SIG-M5 (cell line): Measurements from ENCODE around the gene AMD1.
"Not testable (repeated sequence)": the region's sequence is repeated elsewhere in the genome, so short reads cannot be mapped to it uniquely, and the experiment has no call there.

Experiments
- DNase-seq: peaks from one replicate; lab custom pipeline; 2025; lab: John Stamatoyannopoulos, UW

The AMD1 gene

DNA sequence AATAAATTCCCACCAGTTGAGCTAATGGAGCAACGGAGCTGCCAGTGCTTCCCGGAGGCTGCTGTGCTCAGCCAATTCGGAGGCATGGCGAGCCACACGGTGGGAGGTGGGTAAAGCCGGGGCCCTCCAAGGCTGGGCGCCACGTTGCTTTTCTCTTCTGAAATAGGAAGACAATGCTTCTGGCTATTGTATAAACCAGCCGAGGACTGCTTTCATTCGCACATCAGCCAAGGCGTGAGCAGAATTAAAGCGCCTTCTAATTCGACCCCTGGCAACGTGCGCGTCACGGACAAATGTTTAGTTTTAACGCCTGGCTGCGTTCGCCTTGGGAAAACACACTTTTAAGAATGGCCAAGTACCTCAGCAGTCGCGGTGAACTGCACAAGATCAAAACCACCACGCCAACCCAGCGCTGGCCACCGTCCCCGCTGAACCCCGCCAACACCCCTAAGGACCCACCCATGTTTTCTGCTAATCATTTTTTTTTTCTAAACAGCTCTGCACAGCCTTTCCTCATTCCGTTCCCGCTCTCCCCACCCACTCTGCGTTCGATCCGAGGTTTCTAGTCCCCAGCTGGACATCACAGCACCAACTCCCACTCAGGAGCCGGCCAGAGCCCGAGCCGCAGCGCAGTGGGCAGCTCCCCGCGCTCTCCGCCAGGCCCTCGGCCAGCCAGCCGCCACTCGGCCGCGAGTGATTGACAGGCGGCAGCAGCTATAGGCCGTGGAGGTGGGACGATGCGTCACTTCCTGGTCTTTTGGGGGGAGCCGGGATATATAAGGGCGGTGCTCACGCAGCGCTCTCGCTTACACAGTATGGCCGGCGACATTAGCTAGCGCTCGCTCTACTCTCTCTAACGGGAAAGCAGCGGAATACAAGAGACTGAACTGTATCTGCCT is at the start of gene AMD1:
TSS of gene AMD1 (plus strand) at position 805 of the 899 bp plus-strand sequence. CDS start 321 bp downstream, outside the sequence.
- DNase-seq, result peak; percentile 59

DNA sequence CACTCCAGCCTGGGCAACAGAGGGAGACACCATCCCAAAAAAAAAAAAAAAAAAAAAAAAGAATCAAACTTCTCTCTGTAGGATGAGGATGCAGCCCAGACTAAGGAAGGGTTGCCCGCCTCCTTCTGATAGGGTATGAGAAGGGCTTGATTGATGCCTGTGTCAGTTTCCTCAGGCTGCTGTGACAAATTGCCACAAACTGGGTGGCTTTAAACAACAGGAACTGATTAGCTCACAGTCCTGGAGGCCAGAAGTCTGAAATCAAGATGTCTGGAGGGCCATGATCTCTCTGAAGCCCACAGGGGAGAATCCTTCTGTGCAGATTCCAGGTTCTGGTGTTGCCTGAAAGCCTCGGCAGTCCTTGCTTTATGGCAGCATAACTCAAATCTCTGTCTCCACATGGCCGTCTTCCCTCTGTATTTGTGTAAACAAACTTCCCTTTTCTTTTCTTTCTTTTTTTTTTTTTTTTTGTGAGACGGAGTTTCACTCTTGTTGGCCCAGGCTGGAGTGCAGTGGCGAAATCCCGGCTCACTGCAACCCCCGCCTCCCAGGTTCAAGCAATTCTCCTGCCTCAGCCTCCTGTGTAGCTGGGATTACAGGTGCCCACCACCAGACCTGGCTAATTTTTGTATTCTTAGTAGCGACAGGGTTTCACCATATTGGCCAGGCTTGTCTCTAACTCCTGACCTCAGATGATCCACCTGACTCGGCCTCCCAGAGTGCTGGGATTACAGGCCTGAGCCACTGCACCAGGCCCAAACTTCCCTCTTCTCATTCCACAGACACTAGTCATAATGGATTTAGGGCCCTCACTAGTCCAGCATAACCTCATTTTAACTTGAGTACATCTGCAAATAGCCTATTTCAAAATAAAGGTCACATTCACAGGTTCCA is 48.1 kb upstream of the AMD1 start:
- DNase-seq, result no peak

DNA sequence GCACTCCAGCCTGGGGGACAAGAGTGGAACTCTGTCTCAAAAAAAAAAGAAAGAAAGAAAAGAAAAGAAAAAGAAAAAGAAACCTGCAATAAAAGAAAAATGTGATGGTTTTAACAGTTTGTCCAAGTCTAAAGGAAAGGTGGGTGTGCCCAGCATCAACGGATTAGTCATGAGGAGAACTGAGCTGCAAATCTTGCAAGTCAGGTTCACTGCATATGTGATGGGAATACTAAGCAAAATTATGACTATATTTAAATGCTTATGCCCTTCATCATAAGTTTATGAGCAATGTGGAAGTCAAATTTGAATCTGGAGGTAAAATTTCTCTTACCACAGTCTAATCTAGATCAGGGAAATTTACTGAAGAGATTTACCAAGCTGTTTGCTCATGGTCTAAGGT is 46.2 kb upstream of the AMD1 start:
- DNase-seq, result no peak

DNA sequence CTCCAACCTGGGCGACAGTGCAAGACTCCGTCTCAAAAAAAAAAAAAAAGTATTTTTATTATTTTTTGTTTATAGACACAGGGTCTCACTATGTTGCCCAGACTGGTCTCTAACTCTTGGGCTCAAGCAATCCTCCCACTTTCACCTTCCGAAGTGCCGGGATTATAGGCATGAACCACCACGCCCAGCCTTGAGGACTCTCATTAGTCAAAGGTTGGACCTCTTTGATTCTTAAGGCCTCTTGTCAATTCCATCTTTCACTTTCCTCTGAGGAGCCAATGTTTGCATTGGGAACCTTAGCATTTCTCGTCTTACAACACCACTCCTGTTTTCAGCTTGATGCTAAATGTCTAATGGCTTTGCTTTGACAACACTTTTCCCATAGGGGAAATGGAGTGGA is 43.2 kb upstream of the AMD1 start:
- DNase-seq, result no peak

DNA sequence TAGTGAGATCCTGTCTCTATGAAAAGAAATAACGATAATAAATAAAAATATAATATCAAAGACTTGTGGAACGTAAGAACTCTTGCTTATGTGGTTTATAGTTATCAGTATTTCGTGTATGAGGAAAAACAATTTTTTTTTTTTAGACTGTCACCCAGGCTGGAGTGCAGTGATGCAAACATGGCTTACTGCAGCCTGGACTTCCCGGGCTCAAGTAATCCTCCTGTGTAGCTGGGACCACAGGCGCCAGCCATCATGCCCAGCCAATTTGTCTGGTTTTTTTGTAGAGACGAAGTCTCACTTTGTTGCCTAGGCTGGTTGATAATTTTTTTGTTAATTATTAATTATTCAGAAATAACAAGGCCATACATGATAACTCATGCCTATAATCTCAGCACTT is 40.8 kb upstream of the AMD1 start:
- DNase-seq, result no peak

- DNase-seq, result not testable (repeated sequence)
Measured at GRCh38 chr6:110835751-110836150, 38.8 kb upstream of the AMD1 start.

DNA sequence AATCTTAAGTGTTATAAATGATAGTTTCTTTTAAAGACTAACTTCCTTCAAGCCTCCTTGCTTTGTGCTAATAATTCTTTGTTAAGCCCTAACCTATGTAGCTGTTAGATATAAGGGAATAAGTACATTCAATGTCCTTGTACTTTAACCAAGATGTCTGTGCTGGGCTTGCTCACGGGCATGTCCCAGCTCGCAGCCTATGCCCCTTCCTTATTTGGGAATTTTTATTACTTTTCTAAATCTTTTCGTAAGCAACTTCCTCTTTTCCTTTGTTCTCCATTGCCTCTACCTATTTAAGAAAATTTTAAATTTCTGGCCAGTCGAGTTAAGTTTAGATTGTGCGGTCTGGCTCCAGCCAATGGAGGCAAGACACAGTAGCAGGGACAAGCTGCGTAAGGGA is 33.3 kb upstream of the AMD1 start:
- no peak for DNase-seq

GRCh38 chr6:110849781-110850180 is 24.8 kb upstream of the AMD1 start:
- DNase-seq, result no peak

DNA sequence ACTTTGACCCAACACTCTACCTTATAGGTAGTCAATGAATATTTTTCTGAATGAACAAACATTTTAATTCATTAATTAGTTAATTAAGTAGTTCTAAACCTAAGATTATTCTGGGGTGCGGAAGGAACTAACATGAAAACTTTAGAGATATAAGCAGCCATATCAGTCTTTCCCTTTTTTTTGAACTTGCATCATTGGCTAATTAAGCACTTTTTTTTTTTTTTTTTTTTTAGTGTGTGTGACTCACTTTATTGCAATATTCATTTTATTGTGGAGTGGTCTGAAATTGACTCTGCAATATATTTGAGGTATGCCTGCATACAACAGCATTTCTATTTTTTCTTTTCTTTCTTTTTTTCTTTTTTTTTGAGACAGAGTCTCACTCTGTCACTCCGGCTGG is 21.8 kb upstream of the AMD1 start:
- no peak for DNase-seq

GRCh38 chr6:110853754-110854477 is 20.7 kb upstream of the AMD1 start:
- no peak for DNase-seq

DNA sequence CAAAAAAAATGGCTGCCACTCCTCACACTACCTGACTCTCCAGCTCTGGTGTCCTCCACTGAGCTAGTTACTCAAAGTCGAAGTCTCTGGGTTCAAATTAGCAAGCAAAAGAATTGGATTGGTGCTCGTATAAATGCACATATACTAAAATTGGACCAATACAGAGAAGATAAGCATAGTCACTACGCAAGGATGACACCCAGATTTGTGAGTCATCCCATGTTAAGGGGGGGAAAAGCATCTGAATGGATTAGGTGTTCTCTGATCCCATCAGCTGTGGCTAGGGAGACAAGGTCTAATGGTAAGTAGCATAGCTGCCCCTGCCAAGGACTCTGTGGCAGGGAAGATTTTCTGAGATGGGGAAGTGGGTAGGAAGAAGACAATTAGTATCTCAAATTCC is 18.3 kb upstream of the AMD1 start:
- DNase-seq, result no peak

DNA sequence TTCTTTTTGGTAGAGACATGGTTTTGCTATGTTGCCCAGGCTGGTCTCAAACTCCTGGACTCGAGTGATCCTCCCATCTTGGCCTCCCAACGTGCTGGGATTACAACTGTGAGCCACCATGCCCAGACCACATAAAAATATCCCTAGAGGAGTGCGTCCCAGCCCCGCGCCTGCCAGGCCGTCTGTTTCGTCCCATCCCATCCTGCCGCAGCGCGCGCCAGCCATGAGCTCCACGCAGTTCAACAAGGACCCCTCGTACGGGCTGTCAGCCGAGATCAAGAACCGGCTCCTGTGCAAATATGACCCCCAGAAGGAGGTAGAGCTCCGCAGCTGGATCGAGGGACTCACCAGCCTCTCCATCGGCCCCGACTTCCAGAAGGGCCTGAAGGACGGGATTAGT is 16.6 kb upstream of the AMD1 start:
- no peak for DNase-seq

DNA sequence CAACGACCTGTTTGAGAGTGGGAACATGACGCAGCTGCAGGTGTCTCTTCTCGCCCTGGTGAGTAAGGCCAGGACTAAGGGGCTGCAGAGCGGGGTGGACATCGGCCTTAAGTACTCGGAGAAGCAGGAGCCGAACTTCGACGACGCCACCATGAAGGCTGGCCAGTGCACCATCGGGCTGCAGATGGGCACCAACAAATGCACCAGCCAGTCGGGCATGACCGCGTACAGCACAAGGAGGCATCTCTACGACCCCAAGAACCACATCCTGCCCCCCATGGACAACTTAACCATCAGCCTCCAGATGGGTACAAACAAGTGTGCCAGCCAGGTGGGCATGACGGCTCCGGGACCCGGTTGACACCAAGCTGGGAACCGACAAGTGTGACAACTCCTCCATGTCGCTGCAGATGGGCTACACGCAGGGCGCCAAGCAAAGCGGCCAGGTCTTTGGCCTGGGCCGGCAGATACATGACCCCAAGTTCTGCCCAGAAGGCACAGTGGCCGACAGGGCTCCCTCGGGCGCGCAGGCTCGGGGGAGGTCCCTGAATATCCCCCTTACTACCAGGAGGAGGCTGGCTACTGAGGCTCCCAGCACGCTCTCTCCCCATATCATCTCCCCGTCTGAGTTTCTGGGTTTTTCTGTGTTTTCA is 15.9 kb upstream of the AMD1 start:
- DNase-seq, result no peak

- no peak for DNase-seq
Measured at GRCh38 chr6:110859335-110859792, 15.2 kb upstream of the AMD1 start.

- no peak for DNase-seq
Measured at GRCh38 chr6:110864824-110865223, 9.8 kb upstream of the AMD1 start.

GRCh38 chr6:110874880-110875547 is 429 bp downstream of the AMD1 start:
- no peak for DNase-seq

GRCh38 chr6:110875548-110876169 is 1.1 kb downstream of the AMD1 start:
- no peak for DNase-seq

DNA sequence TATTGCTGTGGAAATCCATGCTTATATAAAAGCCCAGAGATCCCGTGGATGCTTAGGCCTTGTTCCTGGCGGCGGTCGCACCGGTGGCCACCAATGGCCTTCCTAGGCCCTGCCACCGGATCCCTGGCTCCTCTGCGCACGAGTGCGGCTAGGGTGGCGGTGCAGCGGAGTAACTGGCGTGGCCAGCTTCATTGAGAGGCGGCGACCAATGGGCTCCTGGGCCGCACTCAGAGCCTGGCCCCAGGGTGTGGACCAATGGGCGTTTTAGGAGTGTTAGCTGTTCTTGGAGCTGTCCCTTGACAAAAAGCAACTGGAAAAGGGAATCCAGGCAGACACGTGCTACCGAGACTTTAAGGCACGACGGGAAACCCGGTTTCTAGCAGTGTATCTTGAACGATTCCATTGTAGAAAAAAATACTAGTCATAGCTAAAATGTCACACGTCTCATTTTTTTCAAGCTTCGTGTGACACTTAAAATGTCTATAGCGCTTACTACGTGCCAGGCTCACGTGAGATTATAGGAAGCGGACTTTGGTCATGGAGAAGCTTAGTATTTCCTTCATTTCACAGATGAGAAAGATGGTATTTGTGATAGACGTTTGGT is 1.7 kb downstream of the AMD1 start:
- no peak for DNase-seq

DNA sequence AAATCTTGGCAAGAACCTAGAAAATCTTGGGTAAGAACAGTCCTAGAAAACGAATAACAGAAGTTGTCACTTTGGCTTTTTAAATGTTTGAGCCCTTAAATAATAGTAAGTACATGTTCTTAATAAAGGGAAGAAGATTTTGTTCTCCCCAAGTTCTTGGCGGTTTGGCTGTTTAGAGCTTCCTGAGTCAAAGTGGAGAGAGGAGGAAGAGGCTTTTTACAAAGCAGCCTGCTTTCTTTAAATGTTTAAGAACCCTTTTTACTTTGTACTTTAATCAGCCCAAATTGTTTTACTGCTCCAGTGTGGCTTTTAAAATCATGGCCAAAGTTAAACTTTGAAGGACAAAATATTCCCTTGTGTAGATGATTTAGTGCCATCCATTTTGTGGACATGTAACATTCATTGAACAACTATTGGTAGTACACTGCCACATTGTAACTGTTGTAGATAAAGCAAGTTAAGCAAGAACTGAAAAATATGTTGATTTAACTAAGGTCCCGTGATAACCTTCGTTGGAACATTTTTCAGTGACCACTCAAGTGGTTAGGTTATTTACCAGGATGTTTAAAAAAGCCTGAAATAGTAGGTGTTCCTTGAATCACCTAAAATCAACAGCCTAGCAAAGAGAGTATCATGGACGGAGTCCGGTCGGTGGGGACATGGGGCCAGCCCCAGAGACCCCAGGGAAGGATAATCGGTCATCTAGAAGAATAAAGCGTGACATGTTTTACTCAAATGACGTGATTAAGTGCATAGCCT is 2.4 kb downstream of the AMD1 start:
- no peak for DNase-seq
